ENCODE results near the gene MUS81. TPM values are rescaled to one million over a fixed set of nuclear protein-coding genes. Genes with fewer than 3 reads are reported as not detected.
A peak's percentile ranks its signal among the peaks of the same experiment; 100 is the strongest.

The MUS81 gene
- total RNA-seq, 1 experiment from 2014 or later, result 45.9 TPM

- Mint-ChIP-seq H3K9me3 (no peaks in the 10 kb centered on the region), H3K4me1 (peaks cover 19% of the 10 kb centered on the region), H3K27me3 (ENCODE audit: low read depth) (peaks cover 26% of the 10 kb centered on the region), H3K36me3 (peaks cover 20% of the 10 kb centered on the region), H3K27ac (no peak overlapping the region), H3K4me3 (no peak overlapping the region)
- POLR2A ChIA-PET, result no interaction called here
- TF ChIP-seq PRDM15 (CRISPR knock-in tag; IDR thresholded peaks at IDR 0.05) (no peak), ZNF121 (CRISPR knock-in tag; IDR thresholded peaks at IDR 0.05) (no peak), TP53 (CRISPR knock-in tag; IDR thresholded peaks at IDR 0.05) (no peak), FOXP1 (CRISPR knock-in tag; IDR thresholded peaks at IDR 0.05; ENCODE audit: borderline replicate concordance) (no peak), TEAD4 (CRISPR knock-in tag; IDR thresholded peaks at IDR 0.05) (no peak), CBFB (CRISPR knock-in tag; IDR thresholded peaks at IDR 0.05; ENCODE audit: low read depth) (no peak), ZNF219 (CRISPR knock-in tag; IDR thresholded peaks at IDR 0.05; ENCODE audit: borderline replicate concordance) (no peak)
- TF ChIP-seq, protein P1, sequence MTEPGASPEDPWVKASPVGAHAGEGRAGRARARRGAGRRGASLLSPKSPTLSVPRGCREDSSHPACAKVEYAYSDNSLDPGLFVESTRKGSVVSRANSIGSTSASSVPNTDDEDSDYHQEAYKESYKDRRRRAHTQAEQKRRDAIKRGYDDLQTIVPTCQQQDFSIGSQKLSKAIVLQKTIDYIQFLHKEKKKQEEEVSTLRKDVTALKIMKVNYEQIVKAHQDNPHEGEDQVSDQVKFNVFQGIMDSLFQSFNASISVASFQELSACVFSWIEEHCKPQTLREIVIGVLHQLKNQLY (CRISPR knock-in tag; IDR thresholded peaks at IDR 0.05), result no peak
- TF ChIP-seq, protein P2, sequence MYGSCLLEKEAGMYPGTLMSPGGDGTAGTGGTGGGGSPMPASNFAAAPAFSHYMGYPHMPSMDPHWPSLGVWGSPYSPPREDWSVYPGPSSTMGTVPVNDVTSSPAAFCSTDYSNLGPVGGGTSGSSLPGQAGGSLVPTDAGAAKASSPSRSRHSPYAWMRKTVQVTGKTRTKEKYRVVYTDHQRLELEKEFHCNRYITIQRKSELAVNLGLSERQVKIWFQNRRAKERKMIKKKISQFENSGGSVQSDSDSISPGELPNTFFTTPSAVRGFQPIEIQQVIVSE (CRISPR knock-in tag; IDR thresholded peaks at IDR 0.05; ENCODE audit: borderline replicate concordance), result no peak
- no peak for DNase-seq (ENCODE audit: low spot score)
- no peak for ATAC-seq
- CTCF ChIA-PET, result interaction anchor here (16.6 kb wide), 1 partner anchor 24 kb away, joined by 539 read pairs; the partner anchor contains the start of genes CCDC85B and FIBP
These were observed 5.4 kb downstream of the MUS81 start for GRCh38 chr11:65865550-65866172.

DNA sequence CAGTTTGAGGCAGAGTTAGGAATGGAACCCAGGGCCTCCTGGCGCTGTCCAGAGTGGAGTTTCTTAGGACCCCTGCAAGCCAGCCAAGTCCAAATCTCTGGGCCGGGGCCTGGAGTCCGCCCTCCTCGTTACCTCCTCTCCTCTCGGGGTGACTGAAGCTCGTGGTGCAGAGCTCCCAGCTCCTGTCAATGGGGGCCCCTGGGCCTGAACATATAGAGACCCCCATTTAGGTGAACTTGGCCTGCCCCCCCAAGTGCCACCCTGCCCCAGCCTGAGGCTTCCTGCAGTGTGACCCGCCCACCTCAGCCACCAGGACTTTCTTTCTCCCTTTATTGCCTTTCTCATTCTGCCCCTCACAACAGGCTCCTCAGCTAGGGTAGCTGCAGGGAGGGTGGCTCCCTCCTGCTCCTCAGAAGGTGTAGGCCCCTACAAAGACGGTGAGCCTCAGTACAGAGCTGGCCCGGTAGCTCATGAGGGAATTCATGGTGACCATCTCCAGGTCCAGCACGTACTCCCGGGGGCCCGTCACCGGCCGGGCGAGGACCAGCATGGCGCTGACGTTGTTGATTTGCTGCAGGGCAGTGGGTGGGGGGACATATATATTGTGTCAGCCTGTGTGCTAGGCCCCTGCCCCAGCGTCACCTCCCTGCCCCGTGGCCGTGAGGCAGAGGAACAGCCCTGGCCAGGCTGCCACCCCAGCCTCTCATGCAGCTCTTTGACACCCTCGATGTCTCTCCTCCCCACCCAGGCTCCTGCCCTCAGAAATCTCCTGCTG, 6.5 kb downstream of the MUS81 start:
- CTCF ChIA-PET, result interaction anchor here (0.5 to 16.6 kb wide), 5 partner anchors 14 to 181 kb away, joined by 3 to 539 read pairs (median 4); partner anchors contain the start of genes CCDC85B and FIBP
- peak overlapping the region; percentile 88; the same call in 1 of the 2 replicates for H3K4me3 Mint-ChIP-seq
- POLR2A ChIA-PET, result interaction anchor here (0.5 to 1.1 kb wide), 3 partner anchors 13 to 701 kb away, joined by 3 to 4 read pairs (median 3); partner anchors contain the start of gene FIBP
- TF ChIP-seq NR2C2 (CRISPR knock-in tag; IDR thresholded peaks at IDR 0.05) (no peak), USF1 (CRISPR knock-in tag; IDR thresholded peaks at IDR 0.05) (no peak), PRRX2 (CRISPR knock-in tag; IDR thresholded peaks at IDR 0.05) (no peak), ZNF219 (CRISPR knock-in tag; IDR thresholded peaks at IDR 0.05; ENCODE audit: borderline replicate concordance) (no peak)
- TF ChIP-seq, protein P3, sequence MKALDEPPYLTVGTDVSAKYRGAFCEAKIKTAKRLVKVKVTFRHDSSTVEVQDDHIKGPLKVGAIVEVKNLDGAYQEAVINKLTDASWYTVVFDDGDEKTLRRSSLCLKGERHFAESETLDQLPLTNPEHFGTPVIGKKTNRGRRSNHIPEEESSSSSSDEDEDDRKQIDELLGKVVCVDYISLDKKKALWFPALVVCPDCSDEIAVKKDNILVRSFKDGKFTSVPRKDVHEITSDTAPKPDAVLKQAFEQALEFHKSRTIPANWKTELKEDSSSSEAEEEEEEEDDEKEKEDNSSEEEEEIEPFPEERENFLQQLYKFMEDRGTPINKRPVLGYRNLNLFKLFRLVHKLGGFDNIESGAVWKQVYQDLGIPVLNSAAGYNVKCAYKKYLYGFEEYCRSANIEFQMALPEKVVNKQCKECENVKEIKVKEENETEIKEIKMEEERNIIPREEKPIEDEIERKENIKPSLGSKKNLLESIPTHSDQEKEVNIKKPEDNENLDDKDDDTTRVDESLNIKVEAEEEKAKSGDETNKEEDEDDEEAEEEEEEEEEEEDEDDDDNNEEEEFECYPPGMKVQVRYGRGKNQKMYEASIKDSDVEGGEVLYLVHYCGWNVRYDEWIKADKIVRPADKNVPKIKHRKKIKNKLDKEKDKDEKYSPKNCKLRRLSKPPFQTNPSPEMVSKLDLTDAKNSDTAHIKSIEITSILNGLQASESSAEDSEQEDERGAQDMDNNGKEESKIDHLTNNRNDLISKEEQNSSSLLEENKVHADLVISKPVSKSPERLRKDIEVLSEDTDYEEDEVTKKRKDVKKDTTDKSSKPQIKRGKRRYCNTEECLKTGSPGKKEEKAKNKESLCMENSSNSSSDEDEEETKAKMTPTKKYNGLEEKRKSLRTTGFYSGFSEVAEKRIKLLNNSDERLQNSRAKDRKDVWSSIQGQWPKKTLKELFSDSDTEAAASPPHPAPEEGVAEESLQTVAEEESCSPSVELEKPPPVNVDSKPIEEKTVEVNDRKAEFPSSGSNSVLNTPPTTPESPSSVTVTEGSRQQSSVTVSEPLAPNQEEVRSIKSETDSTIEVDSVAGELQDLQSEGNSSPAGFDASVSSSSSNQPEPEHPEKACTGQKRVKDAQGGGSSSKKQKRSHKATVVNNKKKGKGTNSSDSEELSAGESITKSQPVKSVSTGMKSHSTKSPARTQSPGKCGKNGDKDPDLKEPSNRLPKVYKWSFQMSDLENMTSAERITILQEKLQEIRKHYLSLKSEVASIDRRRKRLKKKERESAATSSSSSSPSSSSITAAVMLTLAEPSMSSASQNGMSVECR (CRISPR knock-in tag; IDR thresholded peaks at IDR 0.05; ENCODE audit: borderline replicate concordance), result no peak
- TF ChIP-seq, protein P4, sequence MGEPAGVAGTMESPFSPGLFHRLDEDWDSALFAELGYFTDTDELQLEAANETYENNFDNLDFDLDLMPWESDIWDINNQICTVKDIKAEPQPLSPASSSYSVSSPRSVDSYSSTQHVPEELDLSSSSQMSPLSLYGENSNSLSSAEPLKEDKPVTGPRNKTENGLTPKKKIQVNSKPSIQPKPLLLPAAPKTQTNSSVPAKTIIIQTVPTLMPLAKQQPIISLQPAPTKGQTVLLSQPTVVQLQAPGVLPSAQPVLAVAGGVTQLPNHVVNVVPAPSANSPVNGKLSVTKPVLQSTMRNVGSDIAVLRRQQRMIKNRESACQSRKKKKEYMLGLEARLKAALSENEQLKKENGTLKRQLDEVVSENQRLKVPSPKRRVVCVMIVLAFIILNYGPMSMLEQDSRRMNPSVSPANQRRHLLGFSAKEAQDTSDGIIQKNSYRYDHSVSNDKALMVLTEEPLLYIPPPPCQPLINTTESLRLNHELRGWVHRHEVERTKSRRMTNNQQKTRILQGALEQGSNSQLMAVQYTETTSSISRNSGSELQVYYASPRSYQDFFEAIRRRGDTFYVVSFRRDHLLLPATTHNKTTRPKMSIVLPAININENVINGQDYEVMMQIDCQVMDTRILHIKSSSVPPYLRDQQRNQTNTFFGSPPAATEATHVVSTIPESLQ (CRISPR knock-in tag; IDR thresholded peaks at IDR 0.05), result no peak
- no peaks in the 10 kb centered on the region for H3K9me3 Mint-ChIP-seq
- H3K27me3 Mint-ChIP-seq (ENCODE audit: low read depth), result peaks cover 37% of the 10 kb centered on the region
- DNase-seq (ENCODE audit: low spot score) (no peak), ATAC-seq (no peak)
- peaks cover 20% of the 10 kb centered on the region for H3K36me3 Mint-ChIP-seq
- H3K4me1 Mint-ChIP-seq, result peaks cover 12% of the 10 kb centered on the region
- H3K27ac Mint-ChIP-seq, result peak overlapping the region; percentile 34; the same call in 1 of the 2 replicates

Measured in WTC11 (cell line).